ENCODE measurements around the gene FRMD8. TPM values are rescaled to one million over a fixed set of nuclear protein-coding genes. Genes with fewer than 3 reads are reported as not detected.

The FRMD8 gene
- total RNA-seq, 1 experiment from 2014 or later, result 90.2 TPM

DNA sequence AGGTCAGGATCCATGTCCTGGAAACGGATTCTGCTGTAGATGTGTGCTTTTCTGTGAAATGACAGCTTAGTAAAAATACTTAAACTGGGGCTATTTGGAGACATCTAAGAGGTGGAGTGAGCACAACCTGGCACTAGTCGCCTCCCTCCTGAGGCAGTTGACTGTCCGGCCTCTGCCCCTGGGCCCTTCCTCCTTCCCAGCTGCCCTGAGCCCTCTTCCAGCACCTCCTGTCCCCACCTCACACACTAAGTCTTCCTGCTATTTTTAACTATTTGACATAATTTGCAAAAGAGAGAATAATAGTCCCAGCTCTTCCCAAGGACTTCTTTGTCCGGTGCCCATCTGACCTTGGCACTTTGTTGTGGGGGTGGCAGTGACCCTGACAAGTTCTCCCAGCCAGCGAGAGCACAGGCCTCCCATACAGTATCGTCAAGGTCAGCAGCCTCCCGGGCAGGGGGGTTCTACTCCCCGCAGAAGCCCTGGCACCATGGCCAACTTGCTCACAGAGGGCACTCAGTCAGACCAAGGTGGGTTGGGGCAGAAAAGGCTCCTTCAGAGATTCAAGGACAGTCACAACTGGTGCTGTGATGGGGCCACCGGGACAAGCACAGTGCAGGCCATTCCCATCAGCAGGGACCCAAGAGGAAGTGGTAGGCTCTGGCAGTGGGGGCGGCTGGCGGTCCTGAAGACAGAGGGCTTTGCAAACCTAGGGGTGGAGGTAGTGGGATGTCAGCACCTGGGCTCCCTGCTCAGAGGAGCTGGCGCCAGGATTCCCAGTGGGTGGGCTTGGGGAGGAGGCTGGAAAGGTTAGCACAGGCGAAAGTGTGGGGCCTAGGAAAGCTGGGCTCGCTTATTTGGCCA is 30.6 kb downstream of the FRMD8 start:
- DNase-seq (ENCODE audit: low read depth in 1 of 2, low spot score in 2 of 2), result peak in 1 of 2 experiments; percentile 37
- Histone ChIP-seq H3K36me3 (peaks cover 20% of the 10 kb centered on the region), H3K27ac (0 out of 2 replicates have a peak overlapping the region, but pooled peaks have one; percentile 9), H3K4me1 (replicated peaks) (peaks cover 62% of the 10 kb centered on the region), H3K4me3 (no peak overlapping the region), H3K9me3 (replicated peaks) (no peaks in the 10 kb centered on the region), H3K27me3 (replicated peaks) (no peaks in the 10 kb centered on the region)

DNA sequence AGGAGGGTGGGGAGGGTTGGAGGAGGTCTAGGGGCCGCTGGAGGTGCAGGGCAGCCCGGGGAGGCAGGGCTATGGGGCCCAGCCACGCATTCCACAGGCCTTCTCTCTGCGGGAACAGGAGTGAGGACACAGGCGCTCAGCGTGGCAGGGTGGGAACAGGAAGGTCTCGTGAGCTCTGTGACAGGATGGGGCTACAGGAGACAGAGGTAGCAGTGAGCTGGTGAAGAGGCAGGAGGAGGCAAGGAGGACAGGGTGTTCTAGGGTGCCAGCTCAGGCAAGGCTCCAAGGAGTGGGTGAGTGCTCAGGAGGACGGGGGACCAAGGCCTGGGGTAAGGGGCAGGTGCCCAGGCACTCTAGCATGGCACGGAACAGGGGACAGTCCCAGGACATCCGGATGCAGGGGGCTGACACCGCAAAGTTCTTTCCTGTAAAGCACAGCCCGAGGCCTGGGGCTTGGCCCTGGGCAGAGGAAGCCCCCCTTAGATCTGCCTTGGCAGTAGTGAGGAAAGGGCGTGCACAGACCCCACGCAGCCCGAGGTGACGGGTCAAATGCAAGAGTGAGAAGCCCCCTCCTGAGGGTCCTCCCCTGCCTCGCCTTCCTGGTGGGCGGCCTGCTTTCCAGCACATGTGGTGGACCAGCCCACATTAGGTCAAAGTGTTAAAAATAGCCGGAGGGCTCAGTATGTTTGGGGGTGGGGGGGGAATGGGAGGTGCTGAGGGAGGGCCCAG is 31.4 kb downstream of the FRMD8 start:
- no peak for DNase-seq (ENCODE audit: low read depth in 1 of 2, low spot score in 2 of 2)
- H3K27me3 ChIP-seq (replicated peaks), result no peaks in the 10 kb centered on the region; the same call in 1 of the 2 replicates
- H3K4me1 ChIP-seq (replicated peaks), result peaks cover 69% of the 10 kb centered on the region
- H3K9me3 ChIP-seq (replicated peaks), result no peaks in the 10 kb centered on the region; the same call in 1 of the 2 replicates
- H3K27ac ChIP-seq, result peak overlapping the region; percentile 99
- H3K4me3 ChIP-seq, result no peak overlapping the region
- peaks cover 14% of the 10 kb centered on the region for H3K36me3 ChIP-seq

DNA sequence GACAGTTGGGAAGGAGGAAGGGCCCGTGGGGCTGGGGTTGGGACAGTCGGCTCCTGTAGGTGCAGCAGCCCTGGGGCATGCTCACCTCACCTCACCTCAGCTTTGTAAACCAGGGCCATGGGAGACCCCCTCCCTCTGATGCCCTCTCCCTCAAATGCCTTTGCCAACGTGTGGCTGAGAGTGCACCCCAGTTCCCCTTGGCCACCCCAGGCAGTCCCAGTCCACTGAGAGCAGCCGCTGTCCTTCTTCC is 31.9 kb downstream of the FRMD8 start:
- Histone ChIP-seq H3K27ac (peak overlapping the region; percentile 99), H3K4me1 (replicated peaks) (peaks cover 74% of the 10 kb centered on the region), H3K9me3 (replicated peaks) (no peaks in the 10 kb centered on the region; the same call in 1 of the 2 replicates), H3K27me3 (replicated peaks) (no peaks in the 10 kb centered on the region; the same call in 1 of the 2 replicates), H3K4me3 (no peak overlapping the region), H3K36me3 (peaks cover 15% of the 10 kb centered on the region)
- no peak for DNase-seq (ENCODE audit: low read depth in 1 of 2, low spot score in 2 of 2)

DNA sequence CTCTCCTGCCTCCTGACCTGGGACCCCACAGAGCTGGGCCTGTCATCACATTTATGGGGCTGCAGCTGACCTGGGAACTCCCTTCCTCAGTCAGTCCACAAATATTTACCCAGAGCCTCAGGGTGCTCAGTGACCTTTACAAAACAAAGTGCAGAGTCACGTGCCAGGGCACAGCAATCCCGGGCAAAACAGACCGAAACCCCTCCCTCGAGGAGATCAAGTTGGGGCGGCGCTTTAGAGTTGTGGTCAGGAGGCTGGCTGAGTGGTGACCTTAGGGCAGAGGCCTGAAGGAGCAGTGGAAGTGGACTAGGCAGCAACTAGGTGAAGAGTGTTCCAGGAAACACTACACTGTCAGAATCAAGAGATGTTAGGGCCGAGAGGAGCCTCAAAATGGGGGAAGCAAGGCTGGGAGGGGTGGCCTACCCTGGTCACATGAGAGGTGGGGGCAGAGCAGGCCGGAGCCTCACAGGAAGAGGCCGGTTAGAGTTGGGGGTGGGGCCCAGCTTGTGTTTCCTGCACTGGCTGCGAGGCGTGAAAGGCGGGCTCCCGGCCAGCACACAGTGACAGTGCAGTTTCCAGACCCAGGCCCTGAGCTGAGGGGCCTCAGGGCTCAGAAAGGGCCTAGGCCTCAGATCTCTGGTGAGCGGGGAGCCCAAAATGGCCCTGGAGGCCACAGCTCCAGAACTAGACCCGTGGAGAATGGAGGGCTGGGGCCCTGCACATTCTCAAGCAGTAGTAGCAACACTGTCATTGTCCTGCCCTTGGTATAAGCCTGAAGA is 32.4 kb downstream of the FRMD8 start:
- Histone ChIP-seq H3K4me3 (peak overlapping the region; percentile 14), H3K36me3 (peaks cover 13% of the 10 kb centered on the region), H3K27ac (peak overlapping the region; percentile 99), H3K27me3 (replicated peaks) (no peaks in the 10 kb centered on the region; the same call in 1 of the 2 replicates), H3K4me1 (replicated peaks) (peaks cover 78% of the 10 kb centered on the region), H3K9me3 (replicated peaks) (no peaks in the 10 kb centered on the region; the same call in 1 of the 2 replicates)
- DNase-seq (ENCODE audit: low read depth in 1 of 2, low spot score in 2 of 2), result peak; percentile 99 to 100

DNA sequence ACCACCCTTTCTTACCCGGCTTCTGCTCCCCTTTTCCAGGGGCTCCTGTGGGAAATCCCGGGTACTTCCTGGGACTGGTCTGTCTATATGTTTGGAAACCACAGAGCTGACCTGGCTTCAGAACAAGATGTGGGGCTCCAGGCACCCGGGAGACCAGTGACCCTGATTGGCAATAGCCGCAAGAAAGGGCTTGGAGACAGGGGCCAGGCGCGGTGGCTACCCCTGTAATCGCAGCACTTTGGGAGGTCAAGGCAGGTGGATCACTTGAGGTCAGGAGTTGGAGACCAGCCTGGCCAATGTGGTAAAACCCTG is 33.0 kb downstream of the FRMD8 start:
- peak overlapping the region; percentile 99 for H3K27ac ChIP-seq
- no peak for DNase-seq (ENCODE audit: low read depth in 1 of 2, low spot score in 2 of 2)
- peaks cover 15% of the 10 kb centered on the region for H3K36me3 ChIP-seq
- peaks cover 83% of the 10 kb centered on the region for H3K4me1 ChIP-seq (replicated peaks)
- H3K9me3 ChIP-seq (replicated peaks), result no peaks in the 10 kb centered on the region; the same call in 1 of the 2 replicates
- no peaks in the 10 kb centered on the region; the same call in 1 of the 2 replicates for H3K27me3 ChIP-seq (replicated peaks)
- peak overlapping the region; percentile 14 for H3K4me3 ChIP-seq

DNA sequence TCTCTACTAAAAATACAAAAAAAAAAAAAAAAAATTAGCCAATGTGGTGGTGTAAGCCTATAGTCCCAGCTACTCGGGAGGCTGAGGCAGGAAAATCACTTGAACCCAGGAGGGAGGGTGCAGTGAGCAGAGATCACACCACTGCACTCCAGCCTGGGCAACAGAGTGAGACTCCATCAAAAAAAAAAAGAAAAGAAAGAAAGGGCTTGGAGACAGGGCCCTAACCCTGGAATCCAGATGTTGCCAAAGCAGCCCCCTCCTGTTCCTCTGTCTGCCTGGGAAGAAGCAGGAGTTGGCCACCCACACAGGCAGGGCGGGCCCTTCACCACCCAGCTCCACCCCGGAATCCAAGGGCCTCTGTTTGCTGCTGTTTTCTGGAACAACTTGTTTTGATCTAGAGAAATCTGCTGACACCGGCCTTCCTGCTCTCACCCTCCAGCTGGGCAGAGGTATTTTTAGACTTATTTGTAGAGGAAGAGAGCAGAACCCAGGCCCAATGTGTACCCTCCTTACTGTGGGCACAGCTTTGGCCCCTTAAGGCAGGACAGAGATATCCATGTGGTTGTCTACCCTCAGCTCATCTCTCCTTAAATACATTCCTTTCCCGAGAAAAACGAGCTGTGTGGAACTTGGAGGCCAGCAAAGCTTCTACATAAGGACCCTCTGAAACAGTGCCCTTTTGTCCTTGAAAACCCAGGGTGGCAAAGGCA is 33.5 kb downstream of the FRMD8 start:
- Histone ChIP-seq H3K27me3 (replicated peaks) (no peaks in the 10 kb centered on the region; the same call in 1 of the 2 replicates), H3K4me3 (no peak overlapping the region; the same call in 1 of the 2 replicates), H3K9me3 (replicated peaks) (no peaks in the 10 kb centered on the region; the same call in 1 of the 2 replicates), H3K27ac (peak overlapping the region; percentile 99), H3K36me3 (peaks cover 17% of the 10 kb centered on the region), H3K4me1 (replicated peaks) (peaks cover 88% of the 10 kb centered on the region)
- peak; percentile 99 for DNase-seq (ENCODE audit: low read depth in 1 of 2, low spot score in 2 of 2)

DNA sequence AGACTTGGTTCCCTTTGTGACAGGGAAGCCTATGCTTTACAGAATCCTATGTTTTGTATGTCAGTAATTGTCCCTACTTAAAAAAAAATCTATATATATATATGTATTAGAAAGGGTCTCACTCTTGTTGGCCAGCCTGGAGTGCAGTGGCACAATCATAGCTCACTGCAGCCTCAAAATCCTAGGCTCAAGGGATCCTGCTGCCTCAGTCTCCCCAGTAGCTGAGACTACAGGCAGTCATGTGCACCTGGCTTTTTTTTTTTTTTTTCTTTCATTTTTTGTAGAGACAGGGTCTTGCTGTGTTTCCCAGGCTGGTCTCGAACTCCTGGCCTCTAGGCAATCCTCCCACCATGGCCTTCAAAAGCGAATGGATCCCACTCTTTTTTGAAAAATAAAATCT is 34.1 kb downstream of the FRMD8 start:
- H3K27me3 ChIP-seq (replicated peaks), result no peaks in the 10 kb centered on the region; the same call in 1 of the 2 replicates
- no peaks in the 10 kb centered on the region; the same call in 1 of the 2 replicates for H3K9me3 ChIP-seq (replicated peaks)
- no peak overlapping the region for H3K4me3 ChIP-seq
- H3K4me1 ChIP-seq (replicated peaks), result peaks cover 94% of the 10 kb centered on the region
- peak overlapping the region; percentile 99 for H3K27ac ChIP-seq
- DNase-seq (ENCODE audit: low read depth in 1 of 2, low spot score in 2 of 2), result no peak
- H3K36me3 ChIP-seq, result peaks cover 19% of the 10 kb centered on the region

DNA sequence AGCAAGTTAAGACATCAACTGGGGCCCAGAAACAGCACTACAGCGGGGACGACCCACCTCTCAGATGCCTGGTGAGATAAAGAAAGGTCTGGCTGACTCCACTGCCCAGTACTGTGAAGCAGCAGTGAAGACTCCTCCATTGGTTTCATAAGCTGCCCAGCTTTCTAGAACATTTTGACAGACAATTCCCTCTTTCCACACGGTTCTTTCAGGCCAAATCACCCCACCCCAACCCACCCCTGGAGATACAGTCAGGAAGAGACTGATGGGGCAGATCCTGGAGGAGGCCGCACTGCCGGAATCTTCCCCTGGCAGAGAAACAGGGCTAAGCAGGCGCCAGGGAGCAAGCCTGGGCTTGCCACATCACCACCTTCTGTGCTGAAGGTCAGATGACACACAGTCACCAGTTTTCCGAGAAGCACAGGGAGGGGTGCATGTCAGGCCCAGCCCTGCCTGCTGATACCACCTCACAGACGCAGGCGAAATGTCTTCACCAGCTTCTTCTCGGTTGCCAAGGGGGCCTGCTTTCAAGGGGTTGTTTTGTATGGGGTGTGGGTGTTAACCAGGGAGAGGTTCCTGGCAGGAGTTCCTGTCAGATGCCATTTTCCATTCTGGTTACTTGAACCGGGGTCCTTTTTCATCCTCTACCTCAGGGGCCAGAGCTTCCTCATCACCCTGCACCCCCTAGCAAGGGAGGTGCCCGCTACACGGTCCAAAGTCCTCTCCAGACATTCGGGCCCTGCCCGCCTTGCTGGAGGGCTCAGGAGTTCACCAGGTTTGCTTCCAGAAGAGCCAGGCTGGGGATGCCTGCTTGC is 34.7 kb downstream of the FRMD8 start:
- peaks cover 20% of the 10 kb centered on the region for H3K36me3 ChIP-seq
- H3K9me3 ChIP-seq (replicated peaks), result no peaks in the 10 kb centered on the region; the same call in 1 of the 2 replicates
- peaks cover 98% of the 10 kb centered on the region for H3K4me1 ChIP-seq (replicated peaks)
- peak; percentile 97 to 99 for DNase-seq (ENCODE audit: low read depth in 1 of 2, low spot score in 2 of 2)
- no peaks in the 10 kb centered on the region; the same call in 1 of the 2 replicates for H3K27me3 ChIP-seq (replicated peaks)
- H3K27ac ChIP-seq, result peak overlapping the region; percentile 99
- H3K4me3 ChIP-seq, result peak overlapping the region; percentile 44

DNA sequence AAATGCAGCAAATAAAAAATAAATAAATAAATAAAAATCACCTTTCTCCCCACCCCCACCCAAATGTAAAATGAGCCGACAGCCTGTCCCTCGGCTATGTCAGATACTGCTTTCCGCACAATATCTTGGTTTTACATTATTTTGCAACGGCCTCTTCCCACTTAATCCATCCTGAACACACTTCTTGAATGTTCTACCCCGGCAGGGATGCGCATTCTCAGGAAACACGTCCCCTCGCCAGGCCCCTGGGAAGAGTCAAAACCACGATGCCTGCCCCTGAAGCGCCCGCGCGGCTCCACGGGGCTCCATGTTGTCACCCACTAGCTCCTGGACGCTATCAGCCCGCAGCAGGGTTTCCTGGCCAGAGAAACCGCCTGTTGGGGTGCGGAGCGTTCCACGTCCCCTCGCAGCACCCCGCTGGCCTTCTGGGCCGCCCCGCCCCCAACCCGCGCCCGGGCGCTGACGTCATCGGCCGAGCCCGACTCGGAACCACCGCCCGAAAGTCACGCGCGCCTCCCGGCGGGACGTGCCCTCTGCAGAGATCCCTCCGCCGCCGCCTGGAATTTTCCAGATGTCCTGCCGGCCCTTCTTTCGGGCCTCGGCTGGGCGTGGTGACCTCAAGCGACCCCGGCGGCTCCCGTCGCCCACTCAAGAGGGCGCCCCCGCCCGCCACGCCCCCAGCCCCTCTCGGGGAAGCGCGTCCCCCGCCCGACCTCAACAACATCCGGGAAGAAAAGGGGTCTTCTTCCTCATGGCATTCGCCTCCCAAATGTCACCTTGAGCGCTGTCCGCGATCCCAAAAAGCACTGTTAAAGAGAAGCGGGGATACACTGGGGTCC is 35.6 kb downstream of the FRMD8 start:
- peak overlapping the region; percentile 44 for H3K4me3 ChIP-seq
- H3K36me3 ChIP-seq, result peaks cover 29% of the 10 kb centered on the region
- no peaks in the 10 kb centered on the region; the same call in 1 of the 2 replicates for H3K27me3 ChIP-seq (replicated peaks)
- peaks cover 98% of the 10 kb centered on the region for H3K4me1 ChIP-seq (replicated peaks)
- no peaks in the 10 kb centered on the region; the same call in 1 of the 2 replicates for H3K9me3 ChIP-seq (replicated peaks)
- H3K27ac ChIP-seq, result peak overlapping the region; percentile 99
- DNase-seq (ENCODE audit: low read depth in 1 of 2, low spot score in 2 of 2), result peak; percentile 99 to 100

DNA sequence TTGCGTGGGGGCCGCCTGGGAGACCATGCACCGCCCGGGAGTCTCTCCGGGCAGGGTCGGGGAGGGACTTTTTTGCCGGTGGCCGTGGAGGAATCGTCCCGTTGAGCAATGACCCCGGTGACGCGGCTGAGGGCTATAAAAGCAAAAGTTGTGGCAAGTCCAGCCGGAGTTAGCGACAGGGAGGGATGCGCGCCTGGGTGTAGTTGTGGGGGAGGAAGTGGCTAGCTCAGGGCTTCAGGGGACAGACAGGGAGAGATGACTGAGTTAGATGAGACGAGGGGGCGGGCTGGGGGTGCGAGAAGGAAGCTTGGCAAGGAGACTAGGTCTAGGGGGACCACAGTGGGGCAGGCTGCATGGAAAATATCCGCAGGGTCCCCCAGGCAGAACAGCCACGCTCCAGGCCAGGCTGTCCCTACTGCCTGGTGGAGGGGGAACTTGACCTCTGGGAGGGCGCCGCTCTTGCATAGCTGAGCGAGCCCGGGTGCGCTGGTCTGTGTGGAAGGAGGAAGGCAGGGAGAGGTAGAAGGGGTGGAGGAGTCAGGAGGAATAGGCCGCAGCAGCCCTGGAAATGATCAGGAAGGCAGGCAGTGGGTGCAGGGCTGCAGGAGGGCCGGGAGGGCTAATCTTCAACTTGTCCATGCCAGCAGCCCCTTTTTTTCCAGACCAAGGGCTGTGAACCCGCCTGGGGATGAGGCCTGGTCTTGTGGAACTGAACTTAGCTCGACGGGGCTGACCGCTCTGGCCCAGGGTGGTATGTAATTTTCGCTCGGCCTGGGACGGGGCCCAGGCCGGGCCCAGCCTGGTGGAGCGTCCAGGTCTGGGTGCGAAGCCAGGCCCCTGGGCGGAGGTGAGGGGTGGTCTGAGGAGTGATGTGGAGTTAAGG is 36.4 kb downstream of the FRMD8 start, which contains the start of gene NEAT1:
TSS of gene NEAT1 (plus strand) at position 166 of the 883 bp plus-strand sequence.
- Histone ChIP-seq H3K4me3 (peak within 1 kb of the TSS; percentile 44), H3K36me3 (peaks cover 37% of the 10 kb centered on the region), H3K9me3 (replicated peaks) (no peaks in the 10 kb centered on the region; the same call in 1 of the 2 replicates), H3K27me3 (replicated peaks) (no peaks in the 10 kb centered on the region; the same call in 1 of the 2 replicates), H3K4me1 (replicated peaks) (peaks cover 98% of the 10 kb centered on the region), H3K27ac (peak within 1 kb of the TSS; percentile 99)
- DNase-seq (ENCODE audit: low read depth in 1 of 2, low spot score in 2 of 2), result peak; percentile 96 to 99
